ENCODE results near the gene MTHFS.

- no peak for TF ChIP-seq POLR2A (IDR thresholded peaks at IDR 0.05)
- TF ChIP-seq CTCF (IDR thresholded peaks at IDR 0.05) = no peak
- TF ChIP-seq POLR2AphosphoS5 (IDR thresholded peaks at IDR 0.05) = no peak
Measured at GRCh38 chr15:79863886-79864285, 32.9 kb downstream of the MTHFS start.
